Measurements from ENCODE around the gene WDR27.
"Not testable (repeated sequence)": the region's sequence is repeated elsewhere in the genome, so short reads cannot be mapped to it uniquely, and the experiment has no call there.

DNA sequence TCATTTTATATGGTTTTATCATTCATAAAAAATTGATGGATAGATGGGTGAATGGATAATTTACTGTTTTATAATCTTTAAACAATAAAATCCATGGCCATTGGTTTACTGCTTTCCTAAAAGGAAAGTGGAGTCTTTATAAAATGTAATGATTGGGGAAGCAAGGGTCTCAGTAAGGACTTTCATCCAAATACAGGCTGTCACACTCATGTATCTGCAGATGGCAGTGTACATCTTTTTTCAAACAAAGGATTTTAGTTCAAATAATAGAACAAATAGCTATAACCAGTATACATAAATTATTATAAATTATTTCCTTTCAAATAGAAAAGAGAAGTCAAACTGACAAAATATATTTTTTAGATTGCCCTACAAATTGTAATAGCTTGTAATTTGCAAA is 190.0 kb downstream of the WDR27 start:
- TF ChIP-seq POLR2A (IDR thresholded peaks at IDR 0.05; ENCODE audit: low read length); SREBF2 (IDR thresholded peaks at IDR 0.05); CHD2 (IDR thresholded peaks at IDR 0.05; ENCODE audit: low read length, partially characterized antibody); HDAC2 (IDR thresholded peaks at IDR 0.05); POLR2AphosphoS2 (conservative IDR thresholded peaks at IDR 0.05; ENCODE audit: low read length); TP53 (CRISPR knock-in tag; IDR thresholded peaks at IDR 0.05); JUNB (IDR thresholded peaks at IDR 0.05); RNF2 (IDR thresholded peaks at IDR 0.05; ENCODE audit: borderline replicate concordance, low read depth); CHD4 (IDR thresholded peaks at IDR 0.05; ENCODE audit: borderline replicate concordance): not testable (repeated sequence)
- TF ChIP-seq, protein P1, sequence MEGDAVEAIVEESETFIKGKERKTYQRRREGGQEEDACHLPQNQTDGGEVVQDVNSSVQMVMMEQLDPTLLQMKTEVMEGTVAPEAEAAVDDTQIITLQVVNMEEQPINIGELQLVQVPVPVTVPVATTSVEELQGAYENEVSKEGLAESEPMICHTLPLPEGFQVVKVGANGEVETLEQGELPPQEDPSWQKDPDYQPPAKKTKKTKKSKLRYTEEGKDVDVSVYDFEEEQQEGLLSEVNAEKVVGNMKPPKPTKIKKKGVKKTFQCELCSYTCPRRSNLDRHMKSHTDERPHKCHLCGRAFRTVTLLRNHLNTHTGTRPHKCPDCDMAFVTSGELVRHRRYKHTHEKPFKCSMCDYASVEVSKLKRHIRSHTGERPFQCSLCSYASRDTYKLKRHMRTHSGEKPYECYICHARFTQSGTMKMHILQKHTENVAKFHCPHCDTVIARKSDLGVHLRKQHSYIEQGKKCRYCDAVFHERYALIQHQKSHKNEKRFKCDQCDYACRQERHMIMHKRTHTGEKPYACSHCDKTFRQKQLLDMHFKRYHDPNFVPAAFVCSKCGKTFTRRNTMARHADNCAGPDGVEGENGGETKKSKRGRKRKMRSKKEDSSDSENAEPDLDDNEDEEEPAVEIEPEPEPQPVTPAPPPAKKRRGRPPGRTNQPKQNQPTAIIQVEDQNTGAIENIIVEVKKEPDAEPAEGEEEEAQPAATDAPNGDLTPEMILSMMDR (IDR thresholded peaks at IDR 0.05) = not testable (repeated sequence)
- TF ChIP-seq, protein P2, sequence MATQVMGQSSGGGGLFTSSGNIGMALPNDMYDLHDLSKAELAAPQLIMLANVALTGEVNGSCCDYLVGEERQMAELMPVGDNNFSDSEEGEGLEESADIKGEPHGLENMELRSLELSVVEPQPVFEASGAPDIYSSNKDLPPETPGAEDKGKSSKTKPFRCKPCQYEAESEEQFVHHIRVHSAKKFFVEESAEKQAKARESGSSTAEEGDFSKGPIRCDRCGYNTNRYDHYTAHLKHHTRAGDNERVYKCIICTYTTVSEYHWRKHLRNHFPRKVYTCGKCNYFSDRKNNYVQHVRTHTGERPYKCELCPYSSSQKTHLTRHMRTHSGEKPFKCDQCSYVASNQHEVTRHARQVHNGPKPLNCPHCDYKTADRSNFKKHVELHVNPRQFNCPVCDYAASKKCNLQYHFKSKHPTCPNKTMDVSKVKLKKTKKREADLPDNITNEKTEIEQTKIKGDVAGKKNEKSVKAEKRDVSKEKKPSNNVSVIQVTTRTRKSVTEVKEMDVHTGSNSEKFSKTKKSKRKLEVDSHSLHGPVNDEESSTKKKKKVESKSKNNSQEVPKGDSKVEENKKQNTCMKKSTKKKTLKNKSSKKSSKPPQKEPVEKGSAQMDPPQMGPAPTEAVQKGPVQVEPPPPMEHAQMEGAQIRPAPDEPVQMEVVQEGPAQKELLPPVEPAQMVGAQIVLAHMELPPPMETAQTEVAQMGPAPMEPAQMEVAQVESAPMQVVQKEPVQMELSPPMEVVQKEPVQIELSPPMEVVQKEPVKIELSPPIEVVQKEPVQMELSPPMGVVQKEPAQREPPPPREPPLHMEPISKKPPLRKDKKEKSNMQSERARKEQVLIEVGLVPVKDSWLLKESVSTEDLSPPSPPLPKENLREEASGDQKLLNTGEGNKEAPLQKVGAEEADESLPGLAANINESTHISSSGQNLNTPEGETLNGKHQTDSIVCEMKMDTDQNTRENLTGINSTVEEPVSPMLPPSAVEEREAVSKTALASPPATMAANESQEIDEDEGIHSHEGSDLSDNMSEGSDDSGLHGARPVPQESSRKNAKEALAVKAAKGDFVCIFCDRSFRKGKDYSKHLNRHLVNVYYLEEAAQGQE (IDR thresholded peaks at IDR 0.05) = not testable (repeated sequence)
